ENCODE results near the gene ZC2HC1B. TPM values are rescaled to one million over a fixed set of nuclear protein-coding genes. Genes with fewer than 3 reads are reported as not detected.

The ZC2HC1B gene
- total RNA-seq, 2 experiments from 2014 or later: not detected

GRCh38 chr6:143964674-143965081 is 100.4 kb downstream of the ZC2HC1B start:
- ChIA-PET CTCF (no interaction called here), POLR2A (no interaction called here)
- intact Hi-C loops (cut with DNase I, micrococcal nuclease): no loop called here
- ATAC-seq (ENCODE audit: poor library complexity): no peak
- Histone ChIP-seq H3K36me3 (ENCODE audit: insufficient read depth, low read length) (no peaks in the 10 kb centered on the region), H3K27me3 (ENCODE audit: control insufficient read depth in 1 of 2, insufficient read depth in 2 of 2, low read length in 2 of 2) (no peaks in the 10 kb centered on the region), H3K27ac (ENCODE audit: low read depth in 1 of 2, low read length in 2 of 2) (no peak overlapping the region), H3K4me3 (ENCODE audit: low read length) (no peak overlapping the region), H3K9me3 (ENCODE audit: control insufficient read depth in 1 of 2, insufficient read depth in 1 of 2, low read length in 2 of 2) (no peaks in the 10 kb centered on the region), H3K4me1 (ENCODE audit: insufficient read depth, low read length) (no peaks in the 10 kb centered on the region)
- Mint-ChIP-seq H3K4me3 (no peak overlapping the region), H3K27ac (no peak overlapping the region), H3K36me3 (ENCODE audit: low read depth) (no peaks in the 10 kb centered on the region), H3K27me3 (no peaks in the 10 kb centered on the region), H3K4me1 (ENCODE audit: low read depth) (no peaks in the 10 kb centered on the region), H3K9me3 (no peaks in the 10 kb centered on the region)
- no peak for DNase-seq
- TF ChIP-seq, protein P1, sequence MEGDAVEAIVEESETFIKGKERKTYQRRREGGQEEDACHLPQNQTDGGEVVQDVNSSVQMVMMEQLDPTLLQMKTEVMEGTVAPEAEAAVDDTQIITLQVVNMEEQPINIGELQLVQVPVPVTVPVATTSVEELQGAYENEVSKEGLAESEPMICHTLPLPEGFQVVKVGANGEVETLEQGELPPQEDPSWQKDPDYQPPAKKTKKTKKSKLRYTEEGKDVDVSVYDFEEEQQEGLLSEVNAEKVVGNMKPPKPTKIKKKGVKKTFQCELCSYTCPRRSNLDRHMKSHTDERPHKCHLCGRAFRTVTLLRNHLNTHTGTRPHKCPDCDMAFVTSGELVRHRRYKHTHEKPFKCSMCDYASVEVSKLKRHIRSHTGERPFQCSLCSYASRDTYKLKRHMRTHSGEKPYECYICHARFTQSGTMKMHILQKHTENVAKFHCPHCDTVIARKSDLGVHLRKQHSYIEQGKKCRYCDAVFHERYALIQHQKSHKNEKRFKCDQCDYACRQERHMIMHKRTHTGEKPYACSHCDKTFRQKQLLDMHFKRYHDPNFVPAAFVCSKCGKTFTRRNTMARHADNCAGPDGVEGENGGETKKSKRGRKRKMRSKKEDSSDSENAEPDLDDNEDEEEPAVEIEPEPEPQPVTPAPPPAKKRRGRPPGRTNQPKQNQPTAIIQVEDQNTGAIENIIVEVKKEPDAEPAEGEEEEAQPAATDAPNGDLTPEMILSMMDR (IDR thresholded peaks at IDR 0.05): no peak

DNA sequence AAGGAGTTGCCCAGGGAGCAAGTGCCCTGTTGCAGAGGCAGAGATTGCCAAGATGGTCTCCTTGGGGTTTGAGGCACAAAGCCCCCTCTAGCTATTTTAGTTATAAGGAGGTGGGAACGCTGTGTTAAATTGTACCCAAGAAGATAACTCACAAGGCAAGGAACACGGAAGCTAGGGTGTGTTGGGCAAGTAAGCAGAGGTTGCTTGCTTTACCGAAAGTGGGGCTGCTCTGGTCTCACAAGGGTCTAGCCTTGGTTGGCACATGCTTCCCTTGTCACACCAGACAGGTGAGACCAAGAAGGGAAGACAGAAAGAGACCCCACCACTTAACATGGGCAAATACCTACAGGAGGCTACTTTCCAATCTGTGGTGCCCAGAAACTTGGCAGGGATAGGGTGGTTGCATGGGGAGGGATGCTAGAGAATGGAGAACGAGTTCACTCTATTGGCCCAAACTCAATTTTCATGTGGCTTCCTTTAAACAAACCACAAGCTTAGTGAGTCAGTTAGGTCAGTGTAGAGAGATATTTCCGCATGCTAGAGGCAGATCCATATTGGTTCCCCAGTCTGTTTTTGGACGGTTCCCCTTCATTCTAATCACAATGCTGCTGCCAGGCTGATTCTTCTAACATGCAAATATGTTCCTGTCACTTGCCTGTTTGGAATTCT is 101.4 kb downstream of the ZC2HC1B start:
- Histone ChIP-seq H3K36me3 (ENCODE audit: insufficient read depth, low read length) (no peaks in the 10 kb centered on the region), H3K27me3 (ENCODE audit: control insufficient read depth in 1 of 2, insufficient read depth in 2 of 2, low read length in 2 of 2) (no peaks in the 10 kb centered on the region), H3K4me3 (ENCODE audit: low read length) (no peak overlapping the region), H3K9me3 (ENCODE audit: control insufficient read depth in 1 of 2, insufficient read depth in 1 of 2, low read length in 2 of 2) (no peaks in the 10 kb centered on the region), H3K27ac (ENCODE audit: low read depth in 1 of 2, low read length in 2 of 2) (no peak overlapping the region), H3K4me1 (ENCODE audit: insufficient read depth, low read length) (no peaks in the 10 kb centered on the region)
- Mint-ChIP-seq H3K4me3 (no peak overlapping the region), H3K36me3 (ENCODE audit: low read depth) (no peaks in the 10 kb centered on the region), H3K4me1 (ENCODE audit: low read depth) (no peaks in the 10 kb centered on the region), H3K27me3 (no peaks in the 10 kb centered on the region), H3K27ac (no peak overlapping the region), H3K9me3 (no peaks in the 10 kb centered on the region)
- ATAC-seq (ENCODE audit: poor library complexity): no peak
- intact Hi-C loops (cut with DNase I, micrococcal nuclease): no loop called here
- ChIA-PET CTCF (no interaction called here), POLR2A (no interaction called here)
- DNase-seq: peak in 3 of 14 experiments; percentile 1 to 22 (median 17)
- TF ChIP-seq, protein P1 (IDR thresholded peaks at IDR 0.05): no peak

- no peak for ATAC-seq (ENCODE audit: poor library complexity)
- H3K27me3 Mint-ChIP-seq: no peaks in the 10 kb centered on the region
- H3K4me3 Mint-ChIP-seq: no peak overlapping the region
- no peak overlapping the region for H3K27ac Mint-ChIP-seq
- H3K36me3 Mint-ChIP-seq (ENCODE audit: low read depth): no peaks in the 10 kb centered on the region
- DNase-seq: peak in 1 of 14 experiments; percentile 5
- no peaks in the 10 kb centered on the region for H3K4me1 ChIP-seq (ENCODE audit: insufficient read depth, low read length)
- H3K9me3 ChIP-seq (ENCODE audit: control insufficient read depth in 1 of 2, insufficient read depth in 1 of 2, low read length in 2 of 2): no peaks in the 10 kb centered on the region
- CTCF ChIA-PET: no interaction called here
- POLR2A ChIA-PET: no interaction called here
- H3K36me3 ChIP-seq (ENCODE audit: insufficient read depth, low read length): no peaks in the 10 kb centered on the region
- no peak overlapping the region for H3K27ac ChIP-seq (ENCODE audit: low read depth in 1 of 2, low read length in 2 of 2)
- no peaks in the 10 kb centered on the region for H3K4me1 Mint-ChIP-seq (ENCODE audit: low read depth)
- H3K27me3 ChIP-seq (ENCODE audit: control insufficient read depth in 1 of 2, insufficient read depth in 2 of 2, low read length in 2 of 2): no peaks in the 10 kb centered on the region
- H3K4me3 ChIP-seq (ENCODE audit: low read length): no peak overlapping the region
- H3K9me3 Mint-ChIP-seq: no peaks in the 10 kb centered on the region
- TF ChIP-seq, protein P1 (IDR thresholded peaks at IDR 0.05): no peak
- intact Hi-C loops (cut with DNase I, micrococcal nuclease): no loop called here
Measured at GRCh38 chr6:143966312-143966711, 102.0 kb downstream of the ZC2HC1B start.
